GM18502 (cell line): ENCODE data around the gene ZBTB40.

ENCODE experiments used
- ATAC-seq: cut with Tn5 transposase; IDR thresholded peaks from one replicate; pipeline ENCODE4 v1.9.1; 2021; ENCODE audit warnings: mild to moderate bottlenecking; ENCODE audit not compliant: unreplicated experiment, poor library complexity

Gene ZBTB40

DNA sequence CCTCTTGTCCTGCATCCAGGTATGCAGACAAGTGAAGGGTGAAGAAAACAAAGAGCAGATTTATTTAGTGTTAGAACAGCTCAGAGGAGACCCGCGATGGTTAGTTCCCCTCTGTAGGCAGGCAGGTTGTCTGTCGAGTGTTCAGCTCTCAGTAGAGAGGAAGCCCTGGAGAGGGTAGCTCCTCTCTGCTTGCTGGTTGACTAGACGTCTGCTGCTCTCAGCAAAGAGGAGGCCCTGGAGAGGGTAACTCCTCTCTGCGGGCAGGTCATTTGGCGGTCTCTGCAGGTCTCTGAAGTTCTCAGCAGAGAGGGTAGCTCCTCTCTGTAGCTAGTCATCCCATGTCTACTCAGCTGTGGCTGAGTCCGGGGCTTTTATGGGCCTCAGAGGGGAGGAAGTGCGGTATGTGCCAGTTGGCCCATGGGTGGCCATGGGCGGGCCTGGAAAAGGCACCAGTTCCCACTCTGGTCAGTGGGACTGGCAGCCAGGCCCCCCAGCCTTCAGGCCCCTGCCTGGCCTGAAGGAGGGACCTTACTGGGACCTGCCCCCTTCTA, 13.4 kb downstream of the ZBTB40 start:
- no peak for ATAC-seq

DNA sequence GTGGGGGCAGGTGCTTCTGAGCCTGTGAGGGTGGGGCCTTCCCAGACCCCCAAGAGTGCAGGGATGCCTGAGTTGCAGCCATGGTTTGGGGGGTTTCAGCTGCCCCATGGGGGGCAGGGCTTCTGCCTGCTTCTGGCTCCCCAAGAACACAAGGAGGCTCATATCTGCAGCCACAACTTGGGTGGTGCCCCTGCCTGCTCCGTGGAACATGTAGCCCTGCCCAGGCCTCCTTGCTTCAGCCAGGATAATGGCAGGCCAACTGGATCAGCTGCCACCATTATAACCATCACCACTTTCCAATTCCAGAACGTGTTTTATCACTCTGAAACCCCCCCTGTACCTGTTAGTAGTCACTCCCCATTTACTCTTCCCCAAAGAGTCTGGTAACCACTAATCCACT, 14.0 kb downstream of the ZBTB40 start:
- no peak for ATAC-seq

GRCh38 chr1:22470227-22470626, 18.6 kb downstream of the ZBTB40 start:
- ATAC-seq: no peak

- ATAC-seq: no peak
These were observed 19.4 kb downstream of the ZBTB40 start for GRCh38 chr1:22471078-22471477.

DNA sequence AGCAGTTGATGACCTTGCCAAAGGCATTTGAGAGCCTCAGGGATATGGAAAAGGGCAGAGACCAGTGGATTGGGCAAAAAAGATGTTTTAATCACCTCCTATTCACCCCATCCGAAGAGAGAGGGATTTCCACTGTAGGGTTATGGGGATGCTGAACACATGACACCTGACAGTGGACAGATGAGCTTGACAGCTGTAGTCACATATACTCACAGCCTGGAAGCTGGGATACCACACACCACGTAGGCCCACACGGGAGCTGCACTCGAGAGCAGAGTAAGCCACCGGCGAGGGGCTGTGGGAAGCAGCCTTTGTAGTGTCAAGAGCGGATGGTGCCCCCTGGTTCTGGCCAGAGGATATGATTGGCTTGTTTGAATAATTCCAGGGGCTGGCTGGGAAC, 20.0 kb downstream of the ZBTB40 start:
- ATAC-seq: no peak

DNA sequence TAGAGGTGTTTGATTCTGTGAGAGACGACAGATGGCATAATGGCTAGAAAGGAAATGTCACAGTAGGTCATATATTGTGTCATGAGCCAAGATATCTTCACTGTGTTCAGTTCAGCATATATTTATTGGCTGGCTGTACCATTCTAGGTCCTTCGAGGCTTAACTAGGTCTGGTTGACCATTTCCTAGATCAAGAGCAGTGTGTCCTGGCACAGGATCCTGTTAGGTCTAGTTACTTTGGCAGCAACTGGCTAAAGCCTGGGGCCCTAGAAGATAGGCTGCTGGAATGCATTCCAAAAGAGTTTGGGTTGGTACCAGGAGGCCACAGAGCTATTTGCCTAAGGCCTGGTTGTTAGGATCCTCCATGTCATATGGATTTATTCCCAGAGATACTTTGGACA, 20.9 kb downstream of the ZBTB40 start:
- ATAC-seq: no peak

DNA sequence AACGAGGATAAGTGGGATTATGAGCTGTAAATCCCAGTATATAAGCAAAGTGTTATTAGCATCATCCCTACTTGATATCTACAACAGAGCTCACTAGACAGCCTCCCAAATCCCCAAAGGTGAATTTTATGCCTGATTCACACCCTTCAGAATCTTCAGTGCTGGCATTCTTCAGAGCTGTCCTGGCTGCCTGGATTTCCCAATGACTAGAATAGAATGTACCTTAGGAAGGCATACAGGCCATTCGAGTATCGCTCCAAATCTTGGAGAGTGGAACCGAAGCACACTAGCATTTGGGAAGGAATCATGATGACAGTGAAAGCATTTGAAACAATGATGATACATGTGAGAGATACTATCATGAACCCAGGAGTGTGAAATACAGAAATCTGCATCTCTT, 22.3 kb downstream of the ZBTB40 start:
- ATAC-seq: no peak

DNA sequence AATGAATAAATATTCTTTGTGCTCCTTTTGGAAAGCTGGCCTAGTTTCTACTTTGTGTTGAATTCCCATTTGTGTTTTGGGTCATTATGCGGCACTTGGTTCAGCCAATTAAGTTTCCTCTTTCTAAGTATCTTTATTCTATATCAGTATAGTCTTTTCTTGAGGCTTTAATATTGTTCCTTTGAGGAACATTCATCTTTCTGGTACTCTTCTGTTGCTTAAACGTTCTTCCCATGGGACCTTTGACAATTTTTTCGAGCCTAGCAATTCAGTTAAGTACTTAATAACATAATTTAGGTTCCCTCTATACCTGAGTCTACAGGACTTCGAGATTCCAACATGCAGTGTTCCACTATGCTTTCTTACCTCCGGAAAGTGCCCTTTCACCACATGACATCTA, 24.9 kb downstream of the ZBTB40 start:
- no peak for ATAC-seq

GRCh38 chr1:22483121-22483520, 31.5 kb downstream of the ZBTB40 start:
- no peak for ATAC-seq

DNA sequence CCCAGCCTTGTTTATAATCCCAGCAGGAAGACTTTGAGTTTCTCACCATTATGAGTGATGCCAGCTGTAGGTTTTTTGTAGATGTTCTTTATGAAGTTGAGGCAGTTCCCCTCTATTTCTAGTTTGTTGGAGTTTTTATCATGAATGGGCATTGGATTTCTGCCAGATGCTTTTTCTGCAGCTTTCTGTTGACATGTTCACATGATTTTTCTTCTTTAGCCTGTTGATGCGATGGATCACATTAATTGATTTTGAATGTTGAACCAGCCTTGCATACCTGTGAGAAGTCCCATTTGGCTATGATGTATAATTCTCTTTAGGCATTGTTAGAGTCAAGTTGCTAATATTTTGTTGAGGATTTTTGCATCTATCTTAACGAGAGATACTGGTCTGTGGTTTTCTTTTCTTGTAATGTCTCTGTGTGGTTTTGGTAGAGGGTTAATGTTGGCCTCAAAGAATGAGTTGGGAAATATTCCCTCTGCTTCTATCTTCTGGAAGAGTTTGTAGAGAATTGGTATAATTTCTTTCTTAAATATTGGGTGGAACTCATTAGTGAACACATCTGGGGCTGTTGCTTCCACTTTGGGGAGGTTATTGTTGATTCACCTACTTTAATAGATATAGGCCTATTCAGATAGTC, 33.2 kb downstream of the ZBTB40 start:
- no peak for ATAC-seq

DNA sequence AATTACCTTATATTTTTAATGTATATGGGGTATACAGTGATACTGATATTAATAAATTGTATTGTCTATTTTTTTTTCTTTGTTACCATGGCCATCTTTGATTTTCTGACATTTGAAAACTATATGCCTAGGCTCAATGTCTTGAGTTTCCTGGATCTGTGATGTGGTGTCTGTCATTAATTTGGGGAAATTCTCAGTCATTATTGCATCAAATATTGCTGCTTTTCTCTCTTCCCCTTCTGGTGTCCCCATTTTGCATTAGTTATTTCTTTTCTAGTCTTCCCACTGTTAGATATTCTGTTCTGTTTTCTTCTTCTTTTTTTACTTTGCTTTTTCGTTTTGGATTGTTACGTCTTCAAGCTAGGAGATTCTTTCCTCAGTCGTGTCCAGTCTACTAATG, 33.8 kb downstream of the ZBTB40 start:
- no peak for ATAC-seq

GRCh38 chr1:22487781-22488180, 36.1 kb downstream of the ZBTB40 start:
- no peak for ATAC-seq

DNA sequence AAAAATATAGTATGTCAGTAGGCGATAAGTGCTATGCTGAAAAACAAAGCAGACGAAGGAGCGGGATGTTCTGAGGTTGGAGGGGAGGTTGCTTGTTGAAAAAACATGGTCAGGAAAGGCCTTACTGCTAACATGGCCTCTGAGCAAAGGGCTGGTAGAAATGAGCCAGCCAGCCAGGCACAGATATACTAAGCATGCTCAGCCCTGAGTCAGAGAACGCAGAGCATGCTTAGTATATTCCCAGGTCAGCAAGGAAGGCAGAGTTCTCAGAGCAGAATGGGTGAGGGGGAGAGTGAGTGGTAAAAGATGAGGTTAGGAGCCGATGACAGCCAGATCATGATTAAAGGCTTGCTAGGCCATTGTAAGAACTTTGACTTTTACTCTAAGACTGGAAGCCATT, 36.7 kb downstream of the ZBTB40 start:
- no peak for ATAC-seq

- ATAC-seq: no peak
These were observed 37.6 kb downstream of the ZBTB40 start for GRCh38 chr1:22489278-22489677.

DNA sequence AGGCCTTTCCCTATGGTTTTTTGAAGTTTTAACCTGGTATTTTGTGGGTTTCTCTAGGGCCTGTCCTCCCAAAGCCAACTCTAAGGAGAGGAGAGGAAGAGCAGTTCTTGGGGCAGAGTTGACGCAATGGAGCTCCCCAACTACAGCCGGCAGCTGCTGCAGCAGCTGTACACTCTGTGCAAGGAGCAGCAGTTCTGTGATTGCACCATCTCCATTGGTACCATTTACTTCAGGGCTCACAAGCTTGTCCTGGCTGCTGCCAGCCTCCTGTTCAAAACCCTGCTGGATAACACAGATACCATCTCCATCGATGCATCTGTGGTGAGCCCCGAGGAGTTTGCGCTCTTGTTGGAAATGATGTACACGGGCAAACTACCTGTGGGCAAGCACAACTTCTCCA, 38.2 kb downstream of the ZBTB40 start:
- no peak for ATAC-seq

DNA sequence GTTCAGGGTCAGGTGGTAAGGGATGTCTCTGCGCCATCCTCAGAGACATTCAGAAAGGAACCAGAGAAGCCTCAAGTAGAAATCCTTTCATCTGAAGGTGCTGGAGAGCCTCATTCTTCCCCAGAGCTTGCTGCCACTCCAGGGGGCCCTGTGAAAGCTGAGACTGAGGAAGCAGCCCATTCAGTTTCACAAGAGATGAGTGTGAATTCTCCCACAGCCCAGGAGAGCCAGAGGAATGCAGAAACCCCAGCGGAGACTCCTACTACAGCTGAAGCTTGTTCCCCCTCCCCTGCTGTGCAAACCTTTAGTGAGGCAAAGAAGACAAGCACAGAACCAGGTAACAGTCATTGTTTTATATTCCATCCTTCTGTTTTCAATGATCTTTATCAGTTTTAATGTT, 38.7 kb downstream of the ZBTB40 start:
- no peak for ATAC-seq

DNA sequence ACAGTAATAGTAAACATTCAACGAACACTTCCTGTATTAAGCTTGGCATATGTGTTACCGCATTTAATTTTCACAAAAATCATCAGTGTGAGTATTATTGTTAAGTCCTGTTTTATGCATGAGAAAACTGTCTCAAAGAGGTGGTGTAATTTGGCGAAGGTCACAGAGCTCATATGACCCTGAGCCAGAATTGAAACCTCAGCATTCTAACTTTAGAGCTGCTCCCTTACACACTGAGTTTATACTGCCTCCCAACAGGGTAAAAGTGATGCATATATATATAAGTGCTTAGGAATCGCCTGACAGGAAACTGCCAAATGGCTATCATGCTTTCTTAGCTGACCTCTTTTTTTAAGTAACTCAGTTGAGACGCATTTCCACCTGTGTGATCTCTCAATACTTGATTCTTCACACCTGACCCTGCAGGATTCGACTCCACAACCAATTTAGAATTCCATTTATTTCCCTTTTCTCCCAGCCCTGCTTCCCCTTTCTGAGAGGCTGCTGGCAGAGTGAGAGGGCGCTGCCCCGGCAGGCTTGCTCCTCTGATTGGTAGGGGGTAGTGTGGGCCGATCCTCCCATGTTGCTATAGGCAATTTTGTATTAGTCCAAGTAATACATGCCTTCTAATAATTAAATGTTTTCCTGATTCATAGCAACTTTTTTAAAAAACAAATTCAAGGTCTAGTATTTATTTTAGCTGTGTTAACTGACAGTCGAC, 40.5 kb downstream of the ZBTB40 start:
- ATAC-seq: no peak

DNA sequence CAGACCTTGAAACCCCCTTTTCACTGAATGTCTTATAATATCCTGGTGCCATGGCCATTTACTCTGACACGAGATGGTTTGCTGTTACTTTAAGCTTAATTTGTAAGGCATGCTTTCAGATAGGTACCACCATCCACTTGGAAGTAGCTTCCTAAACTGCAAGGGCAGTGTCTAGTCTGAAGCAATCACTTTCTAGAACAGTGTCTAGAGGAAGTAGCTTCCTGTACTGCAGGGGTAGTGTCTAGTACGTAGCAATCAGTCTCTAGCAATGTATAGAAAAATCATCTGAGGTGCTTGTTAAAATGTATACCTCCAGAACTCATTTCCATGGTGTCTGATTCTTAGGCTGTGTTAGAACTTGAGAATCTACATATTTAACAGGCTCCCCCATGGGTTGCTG, 42.5 kb downstream of the ZBTB40 start:
- no peak for ATAC-seq

GRCh38 chr1:22494943-22495579, 43.4 kb downstream of the ZBTB40 start:
- ATAC-seq: no peak

GRCh38 chr1:22496536-22497160, 45.0 kb downstream of the ZBTB40 start:
- ATAC-seq: no peak

DNA sequence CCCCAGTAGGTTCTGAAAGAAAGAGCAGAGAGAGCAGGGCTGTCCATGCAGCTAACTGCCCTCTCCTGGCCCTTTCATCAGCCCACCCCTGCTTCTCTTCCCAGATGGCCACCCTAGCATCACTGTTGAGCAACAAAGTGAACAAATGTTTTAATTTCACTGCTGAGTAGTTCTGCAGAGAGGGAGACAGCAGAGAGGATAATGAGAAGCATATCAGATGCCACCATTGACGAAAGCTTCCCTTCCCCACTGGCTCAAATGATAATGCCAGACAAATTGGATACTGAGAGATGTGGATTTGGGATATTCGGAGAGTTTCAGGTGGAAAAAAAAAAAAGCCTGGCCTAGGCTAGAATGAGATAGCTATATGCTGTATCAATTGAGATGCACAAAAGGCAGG, 46.8 kb downstream of the ZBTB40 start:
- no peak for ATAC-seq
